HEK293 (cell line): Measurements from ENCODE around the gene HMCN1.

Experiments
- CTCF ChIA-PET: fragments of 350-600 bp; formaldehyde crosslinking; extraction: SDS; loops from one replicate; lab custom pipeline; 2021; ENCODE audit warnings: antibody characterized with exemption; lab: Yijun Ruan, JAX
- POLR2A ChIA-PET: fragments of 300-600 bp; formaldehyde crosslinking; extraction: SDS; loops from one replicate; lab custom pipeline; 2020; ENCODE audit warnings: antibody characterized with exemption, inconsistent platforms; lab: Yijun Ruan, JAX
- H3K27ac ChIP-seq: fragments of 200-500 bp; sonication (Bioruptor generic); 2 replicates; pipeline ENCODE4 v1.5.1; 2014; ENCODE audit warnings: low read depth, low read length, control low read depth, inconsistent platforms; ENCODE audit errors: extremely low read depth
- H3K36me3 ChIP-seq, 2 experiments: fragments of 200-500 bp in 1 of 2; sonication (Bioruptor generic) in 1 of 2; 1 replicate in 1 of 2; 2 replicates in 1 of 2; pipeline ENCODE4 v1.5.1; 2014 to 2017; ENCODE audit warnings: inconsistent platforms in 2 of 2, low read length in 2 of 2; ENCODE audit not compliant: control insufficient read depth in 2 of 2, insufficient read depth in 1 of 2
- H3K4me1 ChIP-seq: fragments of 200-500 bp; sonication (Bioruptor generic); 2 replicates; pipeline ENCODE4 v1.5.1; 2014; ENCODE audit warnings: mild to moderate bottlenecking, low read length, inconsistent platforms; ENCODE audit not compliant: control insufficient read depth, insufficient read depth
- H3K4me3 ChIP-seq: 2 replicates; pipeline ENCODE4 v1.5.1; 2011; ENCODE audit warnings: low read depth, mild to moderate bottlenecking, control low read depth, low read length, moderate library complexity
- H3K9me3 ChIP-seq: fragments of 200-500 bp; sonication (Bioruptor generic); 2 replicates; pipeline ENCODE4 v1.5.1; 2014; ENCODE audit warnings: low read depth, low read length, inconsistent platforms; ENCODE audit not compliant: control insufficient read depth, insufficient read depth
- BCL11A ChIP-seq: fragments of 450-650 bp; formaldehyde crosslinking; IDR thresholded peaks from 2 replicates; pipeline ENCODE4 v1.5.1; 2016; ENCODE audit warnings: low read depth, missing biosample characterization, missing genetic modification characterization
- EGR2 ChIP-seq: fragments of 450-650 bp; formaldehyde crosslinking; IDR thresholded peaks from 2 replicates; pipeline ENCODE4 v1.5.1; 2016; ENCODE audit warnings: low read depth, missing biosample characterization, missing genetic modification characterization
- SP2 ChIP-seq: fragments of 450-650 bp; formaldehyde crosslinking; IDR thresholded peaks from 2 replicates; pipeline ENCODE4 v1.5.1; 2016; ENCODE audit warnings: missing biosample characterization, missing genetic modification characterization
- SP3 ChIP-seq: fragments of 450-650 bp; formaldehyde crosslinking; IDR thresholded peaks from 2 replicates; pipeline ENCODE4 v1.5.1; 2016; ENCODE audit warnings: missing biosample characterization, missing genetic modification characterization
- SP7 ChIP-seq: fragments of 450-650 bp; formaldehyde crosslinking; IDR thresholded peaks from 2 replicates; pipeline ENCODE4 v1.5.1; 2016; ENCODE audit warnings: missing biosample characterization, missing genetic modification characterization
- WT1 ChIP-seq: fragments of 450-650 bp; formaldehyde crosslinking; IDR thresholded peaks from 2 replicates; pipeline ENCODE4 v1.5.1; 2016; ENCODE audit warnings: missing biosample characterization, missing genetic modification characterization
- ZFP41 ChIP-seq: fragments of 450-650 bp; formaldehyde crosslinking; IDR thresholded peaks from 2 replicates; pipeline ENCODE4 v1.5.1; 2016; ENCODE audit warnings: missing biosample characterization, missing genetic modification characterization, borderline replicate concordance
- ZNF10 ChIP-seq: fragments of 450-650 bp; formaldehyde crosslinking; IDR thresholded peaks from 2 replicates; pipeline ENCODE4 v1.5.1; 2017; ENCODE audit warnings: missing biosample characterization, missing genetic modification characterization
- ZNF16 ChIP-seq: fragments of 450-650 bp; formaldehyde crosslinking; IDR thresholded peaks from 2 replicates; pipeline ENCODE4 v1.5.1; 2016; ENCODE audit warnings: low read depth, missing biosample characterization, missing genetic modification characterization
- ZNF302 ChIP-seq: fragments of 450-650 bp; formaldehyde crosslinking; IDR thresholded peaks from 2 replicates; pipeline ENCODE4 v1.5.1; 2016; ENCODE audit warnings: missing biosample characterization, missing genetic modification characterization, low read depth
- ZNF514 ChIP-seq: fragments of 450-650 bp; formaldehyde crosslinking; IDR thresholded peaks from 2 replicates; pipeline ENCODE4 v1.5.1; 2016; ENCODE audit warnings: missing biosample characterization, missing genetic modification characterization
- ZNF549 ChIP-seq: fragments of 450-650 bp; IDR thresholded peaks from 2 replicates; pipeline ENCODE4 v1.5.1; 2018; ENCODE audit warnings: missing biosample characterization, missing genetic modification characterization, mild to moderate bottlenecking, inconsistent platforms, moderate library complexity
- ZNF585B ChIP-seq: fragments of 450-650 bp; formaldehyde crosslinking; IDR thresholded peaks from 2 replicates; pipeline ENCODE4 v1.5.1; 2016; ENCODE audit warnings: missing biosample characterization, missing genetic modification characterization
- ZNF596 ChIP-seq: fragments of 450-650 bp; IDR thresholded peaks from 2 replicates; pipeline ENCODE4 v1.5.0; 2018; ENCODE audit warnings: missing biosample characterization, mild to moderate bottlenecking, missing genetic modification characterization, moderate library complexity
- ZNF610 ChIP-seq: fragments of 450-650 bp; formaldehyde crosslinking; IDR thresholded peaks from 2 replicates; pipeline ENCODE4 v1.5.1; 2016; ENCODE audit warnings: missing biosample characterization, missing genetic modification characterization, borderline replicate concordance
- ZNF621 ChIP-seq: fragments of 450-650 bp; formaldehyde crosslinking; IDR thresholded peaks from 2 replicates; pipeline ENCODE4 v1.5.1; 2017; ENCODE audit warnings: missing biosample characterization, missing genetic modification characterization
- ZNF623 ChIP-seq: fragments of 450-650 bp; formaldehyde crosslinking; IDR thresholded peaks from 2 replicates; pipeline ENCODE4 v1.5.1; 2016; ENCODE audit warnings: missing biosample characterization, missing genetic modification characterization
- ZNF654 ChIP-seq: fragments of 450-650 bp; formaldehyde crosslinking; IDR thresholded peaks from 2 replicates; pipeline ENCODE4 v1.5.1; 2016; ENCODE audit warnings: low read depth, missing biosample characterization, missing genetic modification characterization
- ZNF670 ChIP-seq: fragments of 450-650 bp; formaldehyde crosslinking; IDR thresholded peaks from 2 replicates; pipeline ENCODE4 v1.5.1; 2016; ENCODE audit warnings: missing biosample characterization, missing genetic modification characterization, low read depth
- ZNF768 ChIP-seq: fragments of 450-650 bp; formaldehyde crosslinking; IDR thresholded peaks from 2 replicates; pipeline ENCODE4 v1.5.1; 2018; ENCODE audit warnings: missing biosample characterization, mild to moderate bottlenecking, missing genetic modification characterization
- ZNF843 ChIP-seq: fragments of 450-650 bp; formaldehyde crosslinking; IDR thresholded peaks from 2 replicates; pipeline ENCODE4 v1.5.1; 2016; ENCODE audit warnings: missing biosample characterization, missing genetic modification characterization
- ZXDB ChIP-seq: fragments of 450-650 bp; formaldehyde crosslinking; IDR thresholded peaks from 2 replicates; pipeline ENCODE4 v1.5.1; 2016; ENCODE audit warnings: missing biosample characterization, missing genetic modification characterization
- TF ChIP-seq, protein P1 (sequence below): fragments of 450-650 bp; formaldehyde crosslinking; IDR thresholded peaks from 2 replicates; pipeline ENCODE4 v1.5.1; 2016; ENCODE audit warnings: missing biosample characterization, missing genetic modification characterization
- TF ChIP-seq, protein P2 (sequence below): fragments of 450-650 bp; formaldehyde crosslinking; IDR thresholded peaks from 2 replicates; pipeline ENCODE4 v1.5.1; 2017; ENCODE audit warnings: missing biosample characterization, missing genetic modification characterization

Gene HMCN1

DNA sequence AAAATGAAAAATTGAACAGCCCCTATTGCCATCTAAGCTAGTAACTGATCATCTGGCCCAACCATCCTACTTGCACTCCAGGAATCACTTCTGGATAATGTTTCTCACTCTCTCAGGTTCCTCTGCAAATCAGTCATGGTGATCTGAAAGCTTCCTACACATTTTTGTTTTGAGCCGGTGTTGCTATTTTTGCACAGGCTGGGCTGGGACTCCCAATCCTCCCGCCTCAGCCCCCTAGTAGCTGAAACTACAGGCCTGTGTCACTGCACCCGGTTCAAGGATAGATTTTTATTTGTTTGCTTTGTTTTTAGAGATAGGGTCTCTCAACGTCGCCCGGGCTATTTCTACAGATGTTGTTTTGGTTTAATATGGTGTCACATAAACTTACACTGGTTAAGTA is 40.5 kb upstream of the HMCN1 start (continued):
- TF ChIP-seq ZNF768 (tag by site-specific recombination) (no peak), ZNF302 (tag by site-specific recombination) (no peak), ZNF843 (tag by site-specific recombination) (no peak)

DNA sequence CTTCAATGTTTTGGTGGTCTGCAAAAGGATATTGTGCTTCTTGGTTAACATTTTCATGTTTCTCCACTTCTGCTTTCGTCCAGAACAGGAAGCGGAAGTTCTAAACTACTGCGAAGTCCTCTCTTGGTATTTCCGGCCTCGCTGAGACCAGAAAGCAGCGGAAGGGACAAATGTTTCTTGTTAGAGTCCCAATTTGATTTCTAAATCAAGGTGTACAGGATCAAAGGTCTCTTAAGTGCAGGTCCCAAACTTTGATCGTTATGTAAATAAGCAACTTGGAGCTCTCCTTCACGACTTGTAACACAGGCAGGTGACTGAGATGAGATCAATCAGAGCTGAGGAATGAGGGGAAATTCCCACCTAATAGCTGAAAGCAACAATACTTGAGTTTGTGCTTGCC is 40.1 kb upstream of the HMCN1 start:
- H3K36me3 ChIP-seq = no peaks in the 10 kb centered on the region
- TF ChIP-seq EGR2 (tag by site-specific recombination) (no peak), ZNF610 (tag by site-specific recombination) (no peak), ZNF670 (tag by site-specific recombination) (no peak), ZNF10 (tag by site-specific recombination) (no peak), ZXDB (tag by site-specific recombination) (no peak), ZNF585B (tag by site-specific recombination) (no peak), BCL11A (tag by site-specific recombination) (no peak), ZNF623 (no peak), ZFP41 (tag by site-specific recombination) (no peak), SP7 (no peak), ZNF621 (tag by site-specific recombination) (no peak), ZNF549 (no peak), SP2 (tag by site-specific recombination) (no peak), SP3 (tag by site-specific recombination) (no peak), ZNF514 (tag by site-specific recombination) (no peak), ZNF596 (tag by site-specific recombination) (no peak), ZNF16 (no peak)
- TF ChIP-seq, protein P1, sequence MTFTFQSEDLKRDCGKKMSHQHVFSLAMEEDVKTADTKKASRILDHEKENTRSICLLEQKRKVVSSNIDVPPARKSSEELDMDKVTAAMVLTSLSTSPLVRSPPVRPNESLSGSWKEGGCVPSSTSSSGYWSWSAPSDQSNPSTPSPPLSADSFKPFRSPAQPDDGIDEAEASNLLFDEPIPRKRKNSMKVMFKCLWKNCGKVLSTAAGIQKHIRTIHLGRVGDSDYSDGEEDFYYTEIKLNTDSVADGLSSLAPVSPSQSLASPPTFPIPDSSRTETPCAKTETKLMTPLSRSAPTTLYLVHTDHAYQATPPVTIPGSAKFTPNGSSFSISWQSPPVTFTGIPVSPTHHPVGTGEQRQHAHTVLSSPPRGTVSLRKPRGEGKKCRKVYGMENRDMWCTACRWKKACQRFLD (tag by site-specific recombination) = no peak
- no peak overlapping the region for H3K27ac ChIP-seq
- POLR2A ChIA-PET = no interaction called here
- no peaks in the 10 kb centered on the region for H3K9me3 ChIP-seq
- H3K4me1 ChIP-seq = no peaks in the 10 kb centered on the region
- H3K4me3 ChIP-seq = no peak overlapping the region
- CTCF ChIA-PET = interaction anchor here (0.5 to 3.8 kb wide), 5 partner anchors 11 to 832 kb away, joined by 3 to 17 read pairs (median 3); no protein-coding TSS in a partner anchor

DNA sequence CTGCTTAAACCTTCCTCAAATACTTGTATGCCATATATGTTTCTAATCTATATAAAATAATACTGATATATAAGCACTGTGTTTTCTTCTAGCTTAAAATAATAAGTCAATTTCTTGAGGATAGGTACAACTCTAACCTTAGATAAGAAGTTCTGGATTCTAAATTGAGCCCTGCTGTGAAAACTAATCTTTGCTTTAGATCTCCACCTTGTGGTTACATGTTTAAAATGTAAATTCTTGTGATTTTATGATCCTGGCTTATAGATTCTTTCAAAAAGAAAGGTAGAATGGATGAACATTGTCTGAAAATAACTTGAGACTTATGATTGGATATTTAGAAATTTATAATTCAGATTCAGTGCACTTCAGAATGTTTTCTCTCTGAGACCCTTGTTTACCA is 38.9 kb upstream of the HMCN1 start:
- ChIA-PET CTCF (interaction anchor here (0.6 to 3.8 kb wide), 10 partner anchors 13 to 1041 kb away, joined by 3 to 17 read pairs (median 4); no protein-coding TSS in a partner anchor), POLR2A (no interaction called here)
- H3K4me1 ChIP-seq = no peaks in the 10 kb centered on the region
- H3K9me3 ChIP-seq = no peaks in the 10 kb centered on the region
- no peak overlapping the region for H3K27ac ChIP-seq
- TF ChIP-seq, protein P2, sequence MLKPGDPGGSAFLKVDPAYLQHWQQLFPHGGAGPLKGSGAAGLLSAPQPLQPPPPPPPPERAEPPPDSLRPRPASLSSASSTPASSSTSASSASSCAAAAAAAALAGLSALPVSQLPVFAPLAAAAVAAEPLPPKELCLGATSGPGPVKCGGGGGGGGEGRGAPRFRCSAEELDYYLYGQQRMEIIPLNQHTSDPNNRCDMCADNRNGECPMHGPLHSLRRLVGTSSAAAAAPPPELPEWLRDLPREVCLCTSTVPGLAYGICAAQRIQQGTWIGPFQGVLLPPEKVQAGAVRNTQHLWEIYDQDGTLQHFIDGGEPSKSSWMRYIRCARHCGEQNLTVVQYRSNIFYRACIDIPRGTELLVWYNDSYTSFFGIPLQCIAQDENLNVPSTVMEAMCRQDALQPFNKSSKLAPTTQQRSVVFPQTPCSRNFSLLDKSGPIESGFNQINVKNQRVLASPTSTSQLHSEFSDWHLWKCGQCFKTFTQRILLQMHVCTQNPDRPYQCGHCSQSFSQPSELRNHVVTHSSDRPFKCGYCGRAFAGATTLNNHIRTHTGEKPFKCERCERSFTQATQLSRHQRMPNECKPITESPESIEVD (tag by site-specific recombination) = peak; percentile 7; the same call in 1 of the 2 replicates
- TF ChIP-seq ZNF654 (peak; percentile 39), WT1 (tag by site-specific recombination) (no peak)
- TF ChIP-seq, all 188 proteins: peak for 2
- Histone ChIP-seq H3K4me3 (no peak overlapping the region), H3K36me3 (no peaks in the 10 kb centered on the region)
